ENCODE results near the gene AFAP1. TPM values are rescaled to one million over a fixed set of nuclear protein-coding genes. Genes with fewer than 3 reads are reported as not detected.

Gene AFAP1
- total RNA-seq, 1 donor from 2014 or later = 6.7 TPM

DNA sequence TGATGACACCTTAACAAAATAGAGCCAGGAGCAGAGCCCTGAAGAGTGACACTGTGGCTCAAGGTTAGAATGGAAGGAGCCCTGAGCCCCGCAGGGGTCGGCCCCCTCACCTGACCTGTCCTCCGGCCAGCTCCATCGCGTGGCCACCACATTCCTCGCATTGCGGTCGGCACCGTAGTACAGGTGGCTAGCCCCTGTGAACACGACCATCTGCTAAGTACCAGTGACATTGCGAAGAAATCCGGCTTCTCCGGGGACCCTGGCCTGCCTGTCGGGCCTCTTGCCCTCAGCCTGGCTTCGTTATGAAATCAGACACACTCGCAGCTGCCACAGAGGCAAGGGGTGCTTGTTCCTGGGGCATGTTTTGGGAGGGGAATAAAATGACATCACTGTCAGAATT, 179.0 kb downstream of the AFAP1 start:
- no peaks in the 10 kb centered on the region for H3K27me3 ChIP-seq
- no peak overlapping the region for H3K4me3 Mint-ChIP-seq
- no peak overlapping the region for H3K9ac ChIP-seq
- no peaks in the 10 kb centered on the region for H3K36me3 Mint-ChIP-seq
- H3K4me1 Mint-ChIP-seq = peaks cover 40% of the 10 kb centered on the region
- H3K27ac Mint-ChIP-seq = no peak overlapping the region
- H3K9me3 ChIP-seq (ENCODE audit: low read depth) = no peaks in the 10 kb centered on the region
- no peak overlapping the region for H3K4me2 ChIP-seq
- TF ChIP-seq EZH2 (IDR thresholded peaks at IDR 0.05) (no peak), EZH2phosphoT487 (IDR thresholded peaks at IDR 0.05) (no peak)
- TF ChIP-seq, protein P1, sequence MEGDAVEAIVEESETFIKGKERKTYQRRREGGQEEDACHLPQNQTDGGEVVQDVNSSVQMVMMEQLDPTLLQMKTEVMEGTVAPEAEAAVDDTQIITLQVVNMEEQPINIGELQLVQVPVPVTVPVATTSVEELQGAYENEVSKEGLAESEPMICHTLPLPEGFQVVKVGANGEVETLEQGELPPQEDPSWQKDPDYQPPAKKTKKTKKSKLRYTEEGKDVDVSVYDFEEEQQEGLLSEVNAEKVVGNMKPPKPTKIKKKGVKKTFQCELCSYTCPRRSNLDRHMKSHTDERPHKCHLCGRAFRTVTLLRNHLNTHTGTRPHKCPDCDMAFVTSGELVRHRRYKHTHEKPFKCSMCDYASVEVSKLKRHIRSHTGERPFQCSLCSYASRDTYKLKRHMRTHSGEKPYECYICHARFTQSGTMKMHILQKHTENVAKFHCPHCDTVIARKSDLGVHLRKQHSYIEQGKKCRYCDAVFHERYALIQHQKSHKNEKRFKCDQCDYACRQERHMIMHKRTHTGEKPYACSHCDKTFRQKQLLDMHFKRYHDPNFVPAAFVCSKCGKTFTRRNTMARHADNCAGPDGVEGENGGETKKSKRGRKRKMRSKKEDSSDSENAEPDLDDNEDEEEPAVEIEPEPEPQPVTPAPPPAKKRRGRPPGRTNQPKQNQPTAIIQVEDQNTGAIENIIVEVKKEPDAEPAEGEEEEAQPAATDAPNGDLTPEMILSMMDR (IDR thresholded peaks at IDR 0.05) = no peak
- no peak overlapping the region for H3K27ac ChIP-seq
- no peaks in the 10 kb centered on the region for H3K36me3 ChIP-seq
- peaks cover 12% of the 10 kb centered on the region for H3F3A ChIP-seq (ENCODE audit: low read depth)
- no peak overlapping the region for H3K4me3 ChIP-seq
- H3K9me3 Mint-ChIP-seq = peaks cover 4% of the 10 kb centered on the region
- DNase-seq (ENCODE audit: low spot score) = no peak
- peaks cover 16% of the 10 kb centered on the region for H3K4me1 ChIP-seq
- H3K27me3 Mint-ChIP-seq (ENCODE audit: insufficient read depth, low read depth) = peaks cover 18% of the 10 kb centered on the region
- H2AFZ ChIP-seq (replicated peaks) = no peak overlapping the region
- no peaks in the 10 kb centered on the region for H3K79me2 ChIP-seq (ENCODE audit: low read depth)
- peaks cover 20% of the 10 kb centered on the region for H4K20me1 ChIP-seq (ENCODE audit: low read depth)

DNA sequence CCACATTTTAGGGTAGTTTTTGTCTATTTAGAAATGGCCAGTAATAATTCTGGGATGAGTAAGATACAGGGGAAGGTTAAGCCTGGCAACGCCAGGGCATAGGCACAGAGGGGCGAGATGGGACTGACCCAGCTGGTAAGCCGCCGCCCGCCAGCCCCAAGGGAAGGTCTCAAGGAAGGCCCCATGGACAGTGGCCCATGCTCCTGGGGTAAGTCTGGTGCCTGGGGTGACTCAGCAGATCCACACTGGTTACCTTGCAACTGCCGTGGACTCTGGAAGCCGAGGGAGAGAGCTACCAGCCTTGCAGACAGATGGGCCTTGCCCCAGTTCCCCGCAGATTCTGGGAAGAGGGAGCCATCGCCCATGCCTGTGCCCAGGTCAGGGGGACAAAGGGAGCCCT, 179.4 kb downstream of the AFAP1 start:
- no peak for DNase-seq (ENCODE audit: low spot score)
- H3K36me3 ChIP-seq = no peaks in the 10 kb centered on the region
- H3K27me3 ChIP-seq = no peaks in the 10 kb centered on the region
- no peak overlapping the region for H2AFZ ChIP-seq (replicated peaks)
- peaks cover 40% of the 10 kb centered on the region for H3K4me1 Mint-ChIP-seq
- H3K27ac ChIP-seq = no peak overlapping the region
- no peak overlapping the region for H3K27ac Mint-ChIP-seq
- H3F3A ChIP-seq (ENCODE audit: low read depth) = peaks cover 12% of the 10 kb centered on the region
- no peak overlapping the region for H3K4me2 ChIP-seq
- no peak for TF ChIP-seq EZH2phosphoT487 (IDR thresholded peaks at IDR 0.05)
- TF ChIP-seq, protein P1 (IDR thresholded peaks at IDR 0.05) = no peak
- TF ChIP-seq EZH2 (IDR thresholded peaks at IDR 0.05) = no peak
- H3K4me3 Mint-ChIP-seq = no peak overlapping the region
- H3K9ac ChIP-seq = no peak overlapping the region
- H3K79me2 ChIP-seq (ENCODE audit: low read depth) = no peaks in the 10 kb centered on the region
- no peaks in the 10 kb centered on the region for H3K9me3 ChIP-seq (ENCODE audit: low read depth)
- H3K36me3 Mint-ChIP-seq = no peaks in the 10 kb centered on the region
- peaks cover 18% of the 10 kb centered on the region for H3K27me3 Mint-ChIP-seq (ENCODE audit: insufficient read depth, low read depth)
- peaks cover 20% of the 10 kb centered on the region for H4K20me1 ChIP-seq (ENCODE audit: low read depth)
- H3K9me3 Mint-ChIP-seq = peaks cover 4% of the 10 kb centered on the region
- peaks cover 16% of the 10 kb centered on the region for H3K4me1 ChIP-seq
- no peak overlapping the region for H3K4me3 ChIP-seq

DNA sequence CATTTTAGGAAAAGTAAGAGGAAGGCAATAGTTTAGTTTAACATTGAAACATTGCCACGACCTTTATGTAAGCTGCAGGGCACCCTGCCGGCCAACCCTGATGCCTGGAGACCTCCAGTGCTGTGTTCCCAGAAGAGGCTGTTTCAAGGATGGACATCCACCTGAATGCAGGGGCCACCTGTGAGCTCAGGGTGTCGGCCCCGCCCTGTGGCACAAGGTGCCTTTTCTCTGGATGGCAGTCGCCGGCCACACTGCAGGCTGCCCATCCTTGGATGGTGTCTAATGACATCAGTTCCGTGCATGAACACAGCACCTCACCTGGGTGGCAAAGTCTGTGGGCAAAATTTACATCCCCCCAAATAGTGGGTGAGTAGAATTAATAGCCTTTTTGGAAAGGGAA, 180.0 kb downstream of the AFAP1 start:
- Mint-ChIP-seq H3K4me1 (peaks cover 40% of the 10 kb centered on the region), H3K9me3 (peaks cover 4% of the 10 kb centered on the region), H3K27ac (no peak overlapping the region), H3K36me3 (no peaks in the 10 kb centered on the region), H3K27me3 (ENCODE audit: insufficient read depth, low read depth) (peaks cover 18% of the 10 kb centered on the region), H3K4me3 (no peak overlapping the region)
- H4K20me1 ChIP-seq (ENCODE audit: low read depth) = peaks cover 20% of the 10 kb centered on the region
- H3F3A ChIP-seq (ENCODE audit: low read depth) = peaks cover 12% of the 10 kb centered on the region
- H3K4me2 ChIP-seq = no peak overlapping the region
- peaks cover 16% of the 10 kb centered on the region for H3K4me1 ChIP-seq
- H3K27ac ChIP-seq = no peak overlapping the region
- H2AFZ ChIP-seq (replicated peaks) = no peak overlapping the region
- H3K79me2 ChIP-seq (ENCODE audit: low read depth) = no peaks in the 10 kb centered on the region
- H3K9ac ChIP-seq = no peak overlapping the region
- no peak for DNase-seq (ENCODE audit: low spot score)
- H3K4me3 ChIP-seq = no peak overlapping the region
- H3K9me3 ChIP-seq (ENCODE audit: low read depth) = no peaks in the 10 kb centered on the region
- no peaks in the 10 kb centered on the region for H3K27me3 ChIP-seq
- TF ChIP-seq EZH2 (IDR thresholded peaks at IDR 0.05) (no peak), EZH2phosphoT487 (IDR thresholded peaks at IDR 0.05) (no peak)
- TF ChIP-seq, protein P1 (IDR thresholded peaks at IDR 0.05) = no peak
- H3K36me3 ChIP-seq = no peaks in the 10 kb centered on the region

Data from neural progenitor cell (in vitro differentiated cells).